ENCODE data around the gene DCAF5. TPM values are rescaled to one million over a fixed set of nuclear protein-coding genes. Genes with fewer than 3 reads are reported as not detected.

The DCAF5 gene
- total and polyA plus RNA-seq, 2 of the 8 experiments (the other 6 are each of a cell fraction or from before 2014, with no cell fraction given), result 24.3 to 31.0 TPM

DNA sequence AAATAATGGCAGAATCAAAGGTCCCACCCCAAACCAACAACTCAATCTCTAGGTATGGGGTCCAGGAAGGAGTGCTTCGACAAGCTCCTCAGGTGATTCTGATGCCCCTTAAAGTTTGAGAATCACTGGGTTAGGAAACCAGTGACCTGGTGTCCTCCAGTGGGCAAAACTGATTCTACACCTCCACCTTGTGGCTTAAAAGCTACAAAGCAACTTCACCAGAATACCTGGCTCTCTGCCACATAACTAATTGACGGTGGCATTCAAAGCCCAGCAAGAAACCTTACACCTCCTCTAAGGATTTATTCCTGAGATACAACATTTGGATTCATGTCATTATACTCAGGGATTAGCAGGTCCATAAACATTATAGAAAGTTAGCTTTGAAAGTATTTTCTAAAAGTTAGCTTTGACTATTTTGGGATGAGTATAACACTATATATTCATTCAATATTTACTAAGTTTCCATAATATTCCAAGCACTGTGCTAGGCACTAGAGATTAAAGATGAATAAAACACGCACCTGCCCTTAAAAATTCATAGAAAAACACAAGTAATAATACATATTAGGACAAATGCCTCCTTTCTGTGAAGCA lies 45.4 kb downstream of the DCAF5 start (continued):
- TF ChIP-seq GABPA (IDR thresholded peaks at IDR 0.05; ENCODE audit: borderline replicate concordance, insufficient read depth, low read length) (no peak), CREB1 (IDR thresholded peaks at IDR 0.05) (no peak), TEAD4 (IDR thresholded peaks at IDR 0.05; ENCODE audit: low read depth, low read length) (0 out of 2 replicates have a peak, but pooled peaks have one; percentile 6), POLR2A (IDR thresholded peaks at IDR 0.05; ENCODE audit: control extremely low read depth in 1 of 2, low read depth in 2 of 2, low read length in 2 of 2) (no peak), CBX5 (IDR thresholded peaks at IDR 0.05; ENCODE audit: low read depth, low read length) (no peak), RFX5 (IDR thresholded peaks at IDR 0.05; ENCODE audit: borderline replicate concordance, low read depth, low read length) (no peak)
